Keratinocyte (primary cell): ENCODE results near the gene TTC28. TPM values are rescaled to one million over a fixed set of nuclear protein-coding genes. Genes with fewer than 3 reads are reported as not detected.

Experiments
- DNase-seq: peaks from one replicate; pipeline ENCODE4 v3.0.0-alpha.2; 2011; ENCODE audit warnings: low read depth, missing footprints, low spot score
- FAIRE-seq: peaks from 2 replicates; lab custom pipeline; 2011; peaks lifted over from hg19 to GRCh38; lab: Jason Lieb, UNC
- H2AFZ ChIP-seq: 2 replicates; pipeline ENCODE4 v1.6.0; 2012; ENCODE audit warnings: low read length, control low read depth, inconsistent platforms; ENCODE audit not compliant: control insufficient read depth
- H3K27ac ChIP-seq: 2 replicates; pipeline ENCODE4 v1.5.1; 2011; ENCODE audit warnings: low read length; ENCODE audit not compliant: control insufficient read depth, insufficient read depth
- H3K27me3 ChIP-seq: 3 replicates; pipeline ENCODE4 v1.6.0; 2011; ENCODE audit warnings: low read length; ENCODE audit not compliant: control insufficient read depth, insufficient read depth; ENCODE audit errors: extremely low read depth
- H3K36me3 ChIP-seq, 2 experiments: 2 replicates in 1 of 2; 3 replicates in 1 of 2; pipeline ENCODE4 v1.5.1; 2011; ENCODE audit warnings: low read length in 2 of 2, mild to moderate bottlenecking in 1 of 2; ENCODE audit not compliant: control insufficient read depth in 2 of 2, insufficient read depth in 2 of 2; ENCODE audit errors: extremely low read depth in 1 of 2
- H3K4me1 ChIP-seq: 3 replicates; pipeline ENCODE4 v1.5.1; 2011; ENCODE audit warnings: low read length; ENCODE audit not compliant: control insufficient read depth, insufficient read depth; ENCODE audit errors: extremely low read depth
- H3K4me2 ChIP-seq: 3 replicates; pipeline ENCODE4 v1.6.0; 2011; ENCODE audit warnings: low read depth, low read length; ENCODE audit not compliant: control insufficient read depth, insufficient read depth; ENCODE audit errors: extremely low read depth
- H3K4me3 ChIP-seq, 3 experiments: fragments of 200-600 bp in 1 of 3; sonication (generic) in 1 of 3; 2 replicates in 2 of 3; 3 replicates in 1 of 3; pipeline ENCODE4 v1.5.1; 2011 to 2016; ENCODE audit warnings: low read length in 3 of 3, mild to moderate bottlenecking in 3 of 3, control low read depth in 2 of 3, inconsistent platforms in 1 of 3, low read depth in 1 of 3, mixed read lengths in 1 of 3, mixed run types in 1 of 3, moderate library complexity in 1 of 3; ENCODE audit not compliant: control insufficient read depth in 2 of 3, insufficient read depth in 2 of 3; ENCODE audit errors: extremely low read depth in 1 of 3
- H3K79me2 ChIP-seq: 2 replicates; pipeline ENCODE4 v1.6.0; 2012; ENCODE audit warnings: low read length; ENCODE audit not compliant: control insufficient read depth, insufficient read depth
- H3K9ac ChIP-seq: 3 replicates; pipeline ENCODE4 v1.6.0; 2011; ENCODE audit warnings: low read length; ENCODE audit not compliant: control insufficient read depth, insufficient read depth; ENCODE audit errors: extremely low read depth
- H3K9me1 ChIP-seq: 3 replicates; pipeline ENCODE4 v1.6.0; 2011; ENCODE audit warnings: low read length; ENCODE audit not compliant: control insufficient read depth, insufficient read depth; ENCODE audit errors: extremely low read depth
- H3K9me3 ChIP-seq: 2 replicates; pipeline ENCODE4 v1.5.1; 2012; ENCODE audit warnings: low read depth, low read length; ENCODE audit not compliant: control insufficient read depth
- H4K20me1 ChIP-seq: 3 replicates; pipeline ENCODE4 v1.6.0; 2011; ENCODE audit warnings: low read length; ENCODE audit not compliant: control insufficient read depth, insufficient read depth; ENCODE audit errors: extremely low read depth
- CTCF ChIP-seq, 3 experiments: IDR thresholded peaks in 1 of 3; conservative IDR thresholded peaks in 1 of 3; optimal IDR thresholded peaks in 1 of 3; 2 replicates in 2 of 3; 3 replicates in 1 of 3; pipeline versions ENCODE3 to v1.5.1; 2011; ENCODE audit warnings: low read length in 3 of 3, mild to moderate bottlenecking in 3 of 3, moderate library complexity in 2 of 3, control low read depth in 1 of 3, inconsistent platforms in 1 of 3; ENCODE audit not compliant: insufficient read depth in 2 of 3; ENCODE audit errors: extremely low read depth in 1 of 3
- EZH2 ChIP-seq: IDR thresholded peaks from one replicate; pipeline ENCODE4 v1.6.1; 2012; ENCODE audit warnings: inconsistent platforms, mild to moderate bottlenecking, low read length, moderate library complexity
- dilution Hi-C: fragments of 300-500 bp; cut with MboI; formaldehyde crosslinking; loops from one replicate; pipeline ENCODE4 v1.7.0; 2020; ENCODE audit warnings: low sequenced_read_pairs; ENCODE audit not compliant: extremely low pct_ligation_motif_present
- polyA plus RNA-seq, 5 experiments: library from polyadenylated mRNA; depleted of rRNA in 3 of 5; stranded (reverse) in 3 of 5; stranded (forward) in 1 of 5; unstranded in 1 of 5; fragments of >200 nt; gene quantifications; 1 replicate in 1 of 5; 2 replicates in 3 of 5; 3 replicates in 1 of 5; pipeline versions ENCODE4 v1.2.1 to v1.2.3, GENCODE V29; 2011 to 2012; ENCODE audit warnings: missing spikeins in 2 of 5, low read depth in 1 of 5, low replicate concordance in 1 of 5

TTC28 gene
- polyA plus RNA-seq, 1 donor (not counting 4 experiments of a cell fraction or from before 2014, with no cell fraction given) = 0.66 TPM

- no peak for DNase-seq
- FAIRE-seq = no peak
- dilution Hi-C loops = no loop called here
- Histone ChIP-seq H3K9ac (no peak overlapping the region), H3K4me1 (no peaks in the 10 kb centered on the region), H3K27ac (no peak overlapping the region), H3K4me3 (no peak overlapping the region), H3K9me1 (no peaks in the 10 kb centered on the region), H3K27me3 (no peaks in the 10 kb centered on the region), H3K9me3 (no peaks in the 10 kb centered on the region), H4K20me1 (no peaks in the 10 kb centered on the region), H3K4me2 (no peak overlapping the region), H2AFZ (no peak overlapping the region), H3K36me3 (no peaks in the 10 kb centered on the region), H3K79me2 (no peaks in the 10 kb centered on the region)
- TF ChIP-seq CTCF (optimal IDR thresholded peaks at IDR 0.05 in 1 of 3, IDR thresholded peaks at IDR 0.05 in 1 of 3, conservative IDR thresholded peaks at IDR 0.05 in 1 of 3; ENCODE audit: extremely low read depth in 1 of 3, insufficient read depth in 2 of 3, low read length in 3 of 3) (no peak), EZH2 (no peak)
Measured at GRCh38 chr22:28628766-28629165, 50.9 kb downstream of the TTC28 start.

- Histone ChIP-seq H3K36me3 (no peaks in the 10 kb centered on the region), H3K9ac (no peak overlapping the region), H2AFZ (no peak overlapping the region), H3K4me3 (no peak overlapping the region), H3K9me1 (no peaks in the 10 kb centered on the region), H3K27me3 (no peaks in the 10 kb centered on the region), H3K27ac (no peak overlapping the region), H3K79me2 (no peaks in the 10 kb centered on the region), H4K20me1 (no peaks in the 10 kb centered on the region), H3K4me2 (no peak overlapping the region), H3K9me3 (no peaks in the 10 kb centered on the region), H3K4me1 (no peaks in the 10 kb centered on the region)
- FAIRE-seq (no peak), DNase-seq (no peak)
- dilution Hi-C loops = no loop called here
- TF ChIP-seq EZH2 (no peak), CTCF (optimal IDR thresholded peaks at IDR 0.05 in 1 of 3, IDR thresholded peaks at IDR 0.05 in 1 of 3, conservative IDR thresholded peaks at IDR 0.05 in 1 of 3; ENCODE audit: extremely low read depth in 1 of 3, insufficient read depth in 2 of 3, low read length in 3 of 3) (no peak)
Measured at GRCh38 chr22:28627791-28628190, 51.8 kb downstream of the TTC28 start.
